ENCODE measurements around the gene ULK2.
"Not testable (repeated sequence)": the region's sequence is repeated elsewhere in the genome, so short reads cannot be mapped to it uniquely, and the experiment has no call there.

The ULK2 gene

DNA sequence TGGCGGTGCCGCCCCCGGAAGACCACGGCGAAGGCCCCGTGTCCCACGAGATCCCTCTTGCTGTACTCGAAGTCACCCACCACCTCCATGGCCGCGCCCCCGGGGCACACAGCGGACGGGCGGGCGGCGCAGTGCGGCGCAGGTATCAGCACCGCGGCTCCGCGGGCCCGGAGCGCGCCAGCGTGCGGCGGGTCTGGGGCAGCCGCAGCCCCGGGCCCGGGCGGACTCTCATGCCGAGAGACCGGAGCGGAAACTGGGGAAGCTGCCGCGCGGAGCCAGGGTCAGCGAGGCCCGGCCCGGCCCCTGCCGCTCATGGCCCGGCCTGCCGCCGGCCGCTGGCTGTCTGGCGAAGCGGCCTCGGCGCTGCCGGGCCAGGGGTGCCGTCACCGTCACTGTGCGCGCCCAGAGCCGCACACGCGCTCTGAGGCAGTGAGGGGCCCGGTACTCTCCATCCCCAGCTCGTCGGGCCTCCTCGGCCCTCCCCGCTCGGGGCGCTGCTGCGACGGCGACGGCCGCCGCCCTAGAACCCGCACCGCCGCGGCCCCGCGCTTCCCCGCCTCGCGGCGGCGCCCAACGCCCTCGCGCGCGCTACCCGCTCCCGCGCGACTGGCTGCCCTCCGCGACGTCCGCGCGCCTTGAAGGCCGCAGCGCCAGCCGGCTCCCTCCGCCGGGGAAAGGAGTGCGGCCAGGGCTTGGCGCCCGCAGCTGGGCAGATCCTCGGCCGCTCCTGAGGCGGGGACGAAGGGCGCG is at the start of gene ULK2:
TSS of gene ULK2 (minus strand) at position 608 of the 750 bp plus-strand sequence. CDS start at position 89, 519 bp downstream.
- peak; percentile 50 to 62 for DNase-seq

DNA sequence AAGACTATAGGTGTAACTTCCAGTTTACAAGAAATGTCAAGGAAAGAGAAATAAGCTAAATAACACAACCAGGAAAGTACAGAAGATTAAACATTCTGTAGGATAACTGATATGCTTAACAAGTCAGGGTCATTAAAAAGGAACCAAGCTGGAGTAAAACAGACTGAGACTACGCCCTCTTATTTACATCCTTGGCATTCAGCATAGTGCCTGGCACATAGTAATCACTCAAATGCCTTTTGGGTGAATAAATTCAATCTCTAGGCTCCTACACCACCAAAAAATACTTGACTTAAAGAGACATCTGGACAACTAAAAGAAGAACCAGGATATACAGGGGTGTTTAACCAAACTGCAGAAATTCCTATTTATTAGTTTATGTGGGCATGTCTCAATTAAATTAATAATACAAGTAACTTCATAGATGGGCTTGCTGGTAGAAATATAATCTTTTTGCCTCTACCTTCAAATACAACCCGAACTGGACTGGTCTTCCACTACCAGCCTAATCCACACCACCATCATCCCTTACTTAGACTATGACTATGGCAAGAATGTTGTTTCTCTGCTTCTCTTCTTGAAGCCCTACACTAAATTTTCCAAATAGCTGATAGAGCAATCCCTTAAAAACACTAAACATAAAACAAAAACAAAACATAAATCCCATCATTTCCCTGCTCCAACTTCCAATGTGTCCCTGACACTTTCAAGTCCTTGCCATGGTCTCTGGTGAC is 47.7 kb upstream of the ULK2 start:
- no peak for DNase-seq

GRCh38 chr17:19911033-19911432 is 43.3 kb upstream of the ULK2 start:
- DNase-seq, result no peak

GRCh38 chr17:19909139-19909538 is 41.4 kb upstream of the ULK2 start:
- no peak for DNase-seq

- peak; percentile 29 to 37 for DNase-seq
Measured at GRCh38 chr17:19905502-19905901, 37.8 kb upstream of the ULK2 start.

DNA sequence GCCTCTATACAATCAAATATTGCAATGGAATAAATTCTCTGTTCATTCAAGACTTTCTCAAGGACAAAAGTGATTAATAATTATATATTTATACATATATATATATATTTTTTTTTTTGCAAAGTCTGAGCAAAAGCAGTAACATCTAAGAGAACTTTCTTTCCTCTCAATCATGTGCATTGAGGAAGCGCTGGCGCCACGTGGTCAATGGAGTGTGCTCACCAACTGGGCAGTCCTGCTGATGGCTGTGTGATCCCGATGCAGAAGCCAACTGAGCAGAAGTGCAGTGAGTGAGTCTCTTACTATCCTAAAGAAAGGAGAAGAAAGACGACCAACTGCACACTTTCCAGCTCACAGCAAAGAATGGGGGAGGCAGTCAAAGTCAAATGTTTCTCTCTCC is 37.2 kb upstream of the ULK2 start:
- peak; percentile 73 to 84 for DNase-seq

- no peak for DNase-seq
Measured at GRCh38 chr17:19904412-19904811, 36.7 kb upstream of the ULK2 start.

DNA sequence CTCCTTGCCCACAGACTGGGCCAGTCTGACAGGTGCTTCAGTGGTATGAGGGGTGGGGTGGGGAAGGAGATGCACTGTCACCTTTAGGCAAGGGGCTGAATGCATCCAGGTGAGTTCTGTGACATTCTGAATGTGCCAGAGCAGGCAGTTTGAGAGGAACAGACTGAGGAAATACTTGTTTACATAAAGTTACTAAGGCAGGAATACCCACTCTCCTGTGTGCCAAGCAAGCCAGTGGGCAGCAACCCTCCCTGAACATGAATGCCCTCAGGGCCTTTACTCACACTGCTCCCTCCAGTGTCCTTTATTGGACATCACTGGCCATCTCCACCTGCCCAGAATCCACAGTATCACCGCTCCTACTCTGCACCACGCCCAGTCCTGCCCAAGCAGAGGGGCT is 33.1 kb upstream of the ULK2 start:
- peak in 1 of 2 donors; percentile 22 for DNase-seq

GRCh38 chr17:19897903-19898302 is 30.2 kb upstream of the ULK2 start:
- DNase-seq, result no peak

DNA sequence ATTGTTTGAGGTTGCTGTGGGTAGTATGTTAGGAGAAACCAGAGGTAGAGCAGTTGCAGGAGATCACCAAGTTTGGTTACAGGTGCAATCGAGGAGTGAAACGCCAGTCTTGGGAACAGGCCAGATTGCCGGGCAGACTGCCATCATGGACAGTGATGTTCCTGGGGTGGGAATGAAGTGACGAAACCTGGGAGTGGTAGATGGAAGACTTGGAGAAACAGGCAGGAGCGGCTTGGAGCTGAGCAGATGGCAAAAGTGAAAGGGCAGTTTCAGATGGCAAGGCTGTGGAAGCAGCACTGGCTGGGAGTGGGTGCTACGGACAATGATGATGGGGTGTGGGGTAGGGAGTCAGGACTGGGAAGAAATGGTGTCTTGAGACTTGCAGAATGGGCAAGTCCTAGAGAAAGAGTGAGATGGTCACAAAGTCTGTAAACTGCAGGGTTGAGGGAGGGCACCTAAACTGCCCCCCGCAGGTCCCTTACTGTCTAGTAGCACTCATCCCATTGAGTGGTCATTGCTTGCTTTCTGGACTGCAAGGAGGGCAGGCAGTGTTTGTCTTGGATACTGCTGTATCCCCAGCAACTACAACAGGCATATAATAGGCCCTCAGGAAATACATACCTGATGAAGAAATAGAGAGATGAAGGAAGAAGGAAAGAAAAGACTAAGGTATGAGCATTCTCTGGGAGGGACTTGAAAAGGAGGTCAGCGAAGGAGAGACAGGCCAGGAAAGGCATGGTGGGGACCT is 29.5 kb upstream of the ULK2 start:
- no peak for DNase-seq

- DNase-seq, result peak; percentile 27 to 53
Measured at GRCh38 chr17:19896679-19897078, 28.9 kb upstream of the ULK2 start.

DNA sequence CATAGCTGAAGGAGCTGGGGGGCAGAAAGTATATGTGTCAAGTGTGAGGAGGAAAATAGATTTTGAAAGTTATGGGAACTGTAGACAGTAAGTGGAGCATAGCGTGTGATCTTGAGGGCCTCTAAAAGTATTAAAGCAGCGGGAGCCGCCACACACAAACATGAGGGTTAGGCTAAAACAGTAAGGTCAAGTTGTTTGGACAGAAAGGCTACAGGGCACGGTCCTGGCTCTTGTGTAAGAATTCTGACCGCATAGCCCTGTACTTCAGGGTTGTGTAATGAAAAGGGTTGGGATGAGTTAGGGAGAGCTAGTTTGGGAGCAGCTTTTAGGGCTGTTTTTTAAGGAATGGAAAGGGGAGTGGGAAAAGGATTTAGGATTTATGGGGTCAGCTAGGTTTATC is 22.8 kb upstream of the ULK2 start:
- not testable (repeated sequence) for DNase-seq

- DNase-seq, result not testable (repeated sequence)
Measured at GRCh38 chr17:19890001-19890400, 22.3 kb upstream of the ULK2 start.

- no peak for DNase-seq
Measured at GRCh38 chr17:19886116-19886515, 18.4 kb upstream of the ULK2 start.

- DNase-seq, result no peak
Measured at GRCh38 chr17:19883537-19884215, 15.9 kb upstream of the ULK2 start.

- no peak for DNase-seq
Measured at GRCh38 chr17:19880393-19880792, 12.7 kb upstream of the ULK2 start.

GRCh38 chr17:19877364-19877945 is 9.7 kb upstream of the ULK2 start:
- no peak for DNase-seq

GRCh38 chr17:19876529-19877161 is 8.9 kb upstream of the ULK2 start:
- peak; percentile 83 to 84 for DNase-seq

- no peak for DNase-seq
Measured at GRCh38 chr17:19874256-19874655, 6.5 kb upstream of the ULK2 start.

GRCh38 chr17:19873346-19873745 is 5.6 kb upstream of the ULK2 start:
- peak in 1 of 2 donors; percentile 26 for DNase-seq

- DNase-seq, result no peak
Measured at GRCh38 chr17:19868079-19868395, 301 bp upstream of the ULK2 start.

DNA sequence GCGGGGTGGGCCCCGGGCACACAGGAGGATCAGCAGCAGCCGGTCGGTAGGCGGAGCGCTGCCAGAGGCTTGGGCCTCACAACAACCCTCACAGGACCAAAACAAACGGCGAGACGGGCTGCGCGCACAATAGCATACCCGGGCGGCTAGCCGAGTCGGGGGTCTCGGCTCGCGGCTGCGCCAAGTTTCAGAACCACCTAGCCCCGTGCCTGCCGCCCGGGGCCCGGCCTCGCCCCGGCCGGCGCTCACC is 732 bp downstream of the ULK2 start:
- peak; percentile 45 to 64 for DNase-seq

GRCh38 chr17:19865021-19865420 is 2.7 kb downstream of the ULK2 start:
- DNase-seq, result peak; percentile 81 to 93
